OCI-LY3 (cell line): ENCODE data around the gene IKBIP.

ENCODE experiments used
- CTCF ChIP-seq: fragments of 200-600, 300-600 bp; sonication (generic); IDR thresholded peaks from 2 replicates; pipeline ENCODE4 v1.5.1; 2014; ENCODE audit warnings: antibody characterized with exemption, low read length, low read depth
- EZH2phosphoT487 ChIP-seq: fragments of 200-600 bp; shearing (Covaris generic); IDR thresholded peaks from 2 replicates; pipeline ENCODE4 v1.6.1; 2018; ENCODE audit warnings: antibody characterized with exemption, mixed run types, low read depth

GRCh38 chr12:98578821-98579220 lies 65.8 kb downstream of the IKBIP start:
- TF ChIP-seq CTCF, result no peak
- no peak for TF ChIP-seq EZH2phosphoT487
